HG03097 (cell line): ENCODE data around the gene KRTAP5-9.
"Not testable (repeated sequence)": the region's sequence is repeated elsewhere in the genome, so short reads cannot be mapped to it uniquely, and the experiment has no call there.

ENCODE experiments used
- ATAC-seq: cut with Tn5 transposase; IDR thresholded peaks from one replicate; pipeline ENCODE4 v1.9.1; 2021; ENCODE audit not compliant: unreplicated experiment, low FRiP score

The KRTAP5-9 gene

GRCh38 chr11:71581826-71582225, 33.6 kb downstream of the KRTAP5-9 start:
- ATAC-seq: no peak

DNA sequence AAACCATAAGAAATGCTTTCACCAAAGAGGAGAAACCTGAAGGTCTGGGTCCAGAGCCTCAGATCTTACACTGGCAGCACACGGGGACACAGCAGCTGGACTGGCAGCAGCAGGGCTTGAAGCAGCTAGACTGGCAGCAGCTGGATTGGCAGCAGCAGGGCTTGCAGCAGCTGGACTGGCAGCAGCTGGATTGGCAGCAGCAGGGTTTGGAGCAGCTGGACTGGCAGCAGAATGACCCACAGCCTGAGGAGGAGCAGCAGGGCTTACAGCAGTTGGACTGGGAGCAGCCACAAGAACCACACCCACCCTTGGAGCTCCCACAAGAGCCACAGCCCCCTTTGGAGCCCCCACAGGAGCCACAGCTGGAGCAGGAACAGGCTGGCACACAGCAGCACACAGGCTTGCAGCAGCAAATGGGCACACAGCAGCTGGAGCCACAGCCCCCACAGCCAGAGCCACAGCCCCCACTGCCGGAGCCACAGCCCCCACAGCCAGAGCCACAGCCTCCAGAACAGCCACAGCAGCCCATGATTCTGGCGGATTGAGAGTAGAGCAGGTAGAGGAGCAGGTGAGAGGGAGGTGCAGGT, 34.2 kb downstream of the KRTAP5-9 start, which contains the start of gene KRTAP5-11:
TSS of gene KRTAP5-11 (minus strand) at position 567 of the 587 bp plus-strand sequence. CDS start at position 529, 38 bp downstream.
- ATAC-seq: no peak

GRCh38 chr11:71582969-71583368, 34.7 kb downstream of the KRTAP5-9 start:
- ATAC-seq: not testable (repeated sequence)

GRCh38 chr11:71585673-71586072, 37.5 kb downstream of the KRTAP5-9 start:
- ATAC-seq: not testable (repeated sequence)

GRCh38 chr11:71588314-71588713, 40.1 kb downstream of the KRTAP5-9 start:
- not testable (repeated sequence) for ATAC-seq

GRCh38 chr11:71588822-71589545, 40.8 kb downstream of the KRTAP5-9 start:
- ATAC-seq: not testable (repeated sequence)

GRCh38 chr11:71589546-71589920, 41.3 kb downstream of the KRTAP5-9 start:
- ATAC-seq: not testable (repeated sequence)
